Calu3 (cell line): ENCODE data around the gene DAD1. TPM values are rescaled to one million over a fixed set of nuclear protein-coding genes. Genes with fewer than 3 reads are reported as not detected.

Source experiments
- BruUV-seq: library from RNA; stranded (reverse); fragments of 400-500 nt; replicated peaks from 2 replicates; lab custom pipeline; 2021; lab: Mats Ljungman, UMichigan
- CTCF ChIA-PET: fragments of 300-600 bp; sonication (Branson Sonifier 250); formaldehyde crosslinking; loops from one replicate; lab custom pipeline; 2022; ENCODE audit warnings: antibody characterized with exemption; lab: Charles Lee
- DNase-seq: peaks from one replicate; pipeline ENCODE4 v3.0.0; 2022
- H3K27ac Mint-ChIP-seq: one replicate; pipeline ENCODE4 v1.8.0; 2022; ENCODE audit warnings: mixed read lengths; ENCODE audit not compliant: unreplicated experiment
- H3K27me3 Mint-ChIP-seq: one replicate; pipeline ENCODE4 v1.8.0; 2022; ENCODE audit warnings: mixed read lengths; ENCODE audit not compliant: unreplicated experiment
- H3K36me3 Mint-ChIP-seq: one replicate; pipeline ENCODE4 v1.8.0; 2022; ENCODE audit warnings: mild to moderate bottlenecking, moderate library complexity, mixed read lengths; ENCODE audit not compliant: insufficient read depth, unreplicated experiment
- H3K4me1 Mint-ChIP-seq: one replicate; pipeline ENCODE4 v1.8.0; 2022; ENCODE audit warnings: mild to moderate bottlenecking, low read depth, mixed read lengths; ENCODE audit not compliant: unreplicated experiment
- H3K4me3 Mint-ChIP-seq: one replicate; pipeline ENCODE4 v1.8.0; 2022; ENCODE audit warnings: mild to moderate bottlenecking, low read depth, moderate library complexity, mixed read lengths; ENCODE audit not compliant: unreplicated experiment
- H3K9me3 Mint-ChIP-seq: one replicate; pipeline ENCODE4 v1.8.0; 2022; ENCODE audit warnings: low read depth, mixed read lengths; ENCODE audit not compliant: unreplicated experiment
- CTCF ChIP-seq: fragments of 200-600 bp; IDR thresholded peaks from one replicate; pipeline ENCODE4 v1.8.0; 2022; ENCODE audit warnings: antibody characterized with exemption; ENCODE audit not compliant: unreplicated experiment
- intact Hi-C: fragments of 100-400 bp; cut with micrococcal nuclease; formaldehyde crosslinking; loops from one replicate; pipeline ENCODE4 v1.10.0; 2022; ENCODE audit not compliant: unreplicated experiment
- total RNA-seq: library from RNA; stranded (reverse); gene quantifications from 2 replicates; pipeline ENCODE4 v1.2.3, GENCODE V29; 2022

The DAD1 gene
- total RNA-seq, 1 experiment from 2014 or later, result 197 TPM

GRCh38 chr14:22583994-22584393 lies 5.0 kb downstream of the DAD1 start:
- Mint-ChIP-seq H3K36me3 (peaks cover 35% of the 10 kb centered on the region), H3K27me3 (no peaks in the 10 kb centered on the region), H3K4me1 (peaks cover 17% of the 10 kb centered on the region), H3K4me3 (no peak overlapping the region), H3K9me3 (no peaks in the 10 kb centered on the region), H3K27ac (no peak overlapping the region)
- intact Hi-C loops, result no loop called here
- TF ChIP-seq CTCF, result no peak
- no TSS peak for BruUV-seq
- CTCF ChIA-PET, result no interaction called here
- no peak for DNase-seq

- CTCF ChIA-PET, result no interaction called here
- peaks cover 17% of the 10 kb centered on the region for H3K36me3 Mint-ChIP-seq
- DNase-seq, result no peak
- no peak for TF ChIP-seq CTCF
- no peak overlapping the region for H3K27ac Mint-ChIP-seq
- BruUV-seq, result no TSS peak
- intact Hi-C loops, result no loop called here
- peaks cover 8% of the 10 kb centered on the region for H3K4me1 Mint-ChIP-seq
- H3K4me3 Mint-ChIP-seq, result no peak overlapping the region
- H3K27me3 Mint-ChIP-seq, result no peaks in the 10 kb centered on the region
- H3K9me3 Mint-ChIP-seq, result no peaks in the 10 kb centered on the region
Measured at GRCh38 chr14:22580625-22581024, 8.4 kb downstream of the DAD1 start.

GRCh38 chr14:22579881-22580280 lies 9.1 kb downstream of the DAD1 start:
- Mint-ChIP-seq H3K27me3 (no peaks in the 10 kb centered on the region), H3K36me3 (peaks cover 17% of the 10 kb centered on the region), H3K4me3 (no peak overlapping the region), H3K27ac (no peak overlapping the region), H3K4me1 (peaks cover 8% of the 10 kb centered on the region), H3K9me3 (no peaks in the 10 kb centered on the region)
- intact Hi-C loops, result no loop called here
- CTCF ChIA-PET, result no interaction called here
- DNase-seq, result no peak
- TF ChIP-seq CTCF, result no peak
- no TSS peak for BruUV-seq

GRCh38 chr14:22579236-22579635 lies 9.8 kb downstream of the DAD1 start:
- H3K27me3 Mint-ChIP-seq, result no peaks in the 10 kb centered on the region
- no peaks in the 10 kb centered on the region for H3K9me3 Mint-ChIP-seq
- TF ChIP-seq CTCF, result no peak
- CTCF ChIA-PET, result no interaction called here
- H3K4me1 Mint-ChIP-seq, result peaks cover 2% of the 10 kb centered on the region
- no TSS peak for BruUV-seq
- intact Hi-C loops, result no loop called here
- H3K27ac Mint-ChIP-seq, result no peak overlapping the region
- H3K36me3 Mint-ChIP-seq, result peaks cover 17% of the 10 kb centered on the region
- no peak overlapping the region for H3K4me3 Mint-ChIP-seq
- no peak for DNase-seq
